Spleen (tissue), 7 donors: ENCODE data around the gene ARHGAP24.

Experiments used
- CTCF ChIP-seq, 11 experiments: fragments of 200-600 bp in 7 of 11; fragments of 450-650 bp in 4 of 11; sonication (generic) in 4 of 11; IDR thresholded peaks in 8 of 11; conservative IDR thresholded peaks in 3 of 11; 1 replicate in 7 of 11; 2 replicates in 4 of 11; pipeline versions ENCODE4 v1.4.0 to v1.8.0; 2016 to 2021; ENCODE audit warnings: antibody characterized with exemption in 11 of 11, inconsistent platforms in 4 of 11, mild to moderate bottlenecking in 1 of 11
- POLR2A ChIP-seq, 3 donors: fragments of 450-650 bp; IDR thresholded peaks; one replicate each; pipeline ENCODE4 v1.5.1; 2017; ENCODE audit warnings: antibody characterized with exemption in 3 of 3, mild to moderate bottlenecking in 1 of 3
- POLR2AphosphoS5 ChIP-seq, 3 donors: sonication (generic); formaldehyde crosslinking; IDR thresholded peaks; one replicate each; pipeline ENCODE4 v1.5.1; 2017; ENCODE audit warnings: antibody characterized with exemption in 3 of 3
- donor health status: DM: no; HTN: no; CAD: no; lungs with moderate emphysema.
- donor health status: DM: no; HTN: no; CAD: no.
- donor health status: DM: no; HTN: no; CAD: no.

- TF ChIP-seq POLR2AphosphoS5 (IDR thresholded peaks at IDR 0.05) (no peak), CTCF (IDR thresholded peaks at IDR 0.05 in 8 of 11, conservative IDR thresholded peaks at IDR 0.05 in 3 of 11) (no peak), POLR2A (IDR thresholded peaks at IDR 0.05) (no peak)
These were observed 465.2 kb downstream of the ARHGAP24 start for GRCh38 chr4:85940151-85940550.
